CD14-positive monocyte (primary cell): ENCODE results near the gene PSTPIP2. TPM values are rescaled to one million over a fixed set of nuclear protein-coding genes. Genes with fewer than 3 reads are reported as not detected.
A peak's percentile ranks its signal among the peaks of the same experiment; 100 is the strongest.

Experiments used
- DNase-seq, 3 donors: peaks; one replicate each; pipeline ENCODE4 v3.0.0-alpha.2; 2011 to 2022
- H2AFZ ChIP-seq: 2 replicates; pipeline ENCODE4 v1.6.0; 2012; ENCODE audit warnings: mild to moderate bottlenecking, low read depth, low read length, inconsistent platforms; ENCODE audit not compliant: insufficient read depth, poor library complexity, severe bottlenecking
- H3K27ac ChIP-seq, 2 donors: 1 replicate in 1 of 2; 2 replicates in 1 of 2; pipeline ENCODE4 v1.5.1; 2012 to 2013; ENCODE audit warnings: low read length in 2 of 2, control low read depth in 1 of 2, inconsistent platforms in 1 of 2, low read depth in 1 of 2, mild to moderate bottlenecking in 1 of 2
- H3K27me3 ChIP-seq, 2 donors: one replicate each; pipeline versions ENCODE4 v1.6.0 to v1.6.1; 2011 to 2013; ENCODE audit warnings: low read length in 2 of 2; ENCODE audit not compliant: control insufficient read depth in 2 of 2, insufficient read depth in 2 of 2
- H3K36me3 ChIP-seq, 2 donors: replicated peaks in 1 of 2; 1 replicate in 1 of 2; 2 replicates in 1 of 2; pipeline versions ENCODE4 v1.5.1 to v1.6.1; 2012 to 2013; ENCODE audit warnings: low read length in 2 of 2, control low read depth in 1 of 2, inconsistent platforms in 1 of 2, mild to moderate bottlenecking in 1 of 2; ENCODE audit not compliant: insufficient read depth in 2 of 2, control insufficient read depth in 1 of 2
- H3K4me1 ChIP-seq, 2 donors: 1 replicate in 1 of 2; 2 replicates in 1 of 2; pipeline versions ENCODE4 v1.5.1 to v1.6.1; 2012 to 2013; ENCODE audit warnings: low read length in 2 of 2, control low read depth in 1 of 2, inconsistent platforms in 1 of 2, mild to moderate bottlenecking in 1 of 2, moderate library complexity in 1 of 2; ENCODE audit not compliant: insufficient read depth in 2 of 2, control insufficient read depth in 1 of 2
- H3K4me2 ChIP-seq: replicated peaks from 2 replicates; pipeline ENCODE3; 2012; ENCODE audit warnings: low read length, moderate library complexity, mild to moderate bottlenecking; ENCODE audit not compliant: poor library complexity, severe bottlenecking; ENCODE audit errors: extremely low read depth
- H3K4me3 ChIP-seq, 3 experiments: fragments of 200-600 bp in 1 of 3; sonication (generic) in 1 of 3; replicated peaks in 1 of 3; 1 replicate in 2 of 3; 2 replicates in 1 of 3; pipeline ENCODE4 v1.5.1; 2011 to 2013; ENCODE audit warnings: low read length in 3 of 3, mild to moderate bottlenecking in 3 of 3, control low read depth in 2 of 3, low read depth in 2 of 3, inconsistent platforms in 1 of 3, moderate library complexity in 1 of 3
- H3K79me2 ChIP-seq: 2 replicates; pipeline ENCODE4 v1.6.0; 2012; ENCODE audit warnings: mild to moderate bottlenecking, control low read depth, inconsistent platforms, low read length, moderate library complexity; ENCODE audit not compliant: insufficient read depth
- H3K9ac ChIP-seq: 2 replicates; pipeline ENCODE4 v1.6.0; 2017; ENCODE audit warnings: low read length, mild to moderate bottlenecking; ENCODE audit not compliant: insufficient read depth, poor library complexity, severe bottlenecking
- H3K9me3 ChIP-seq, 2 donors: replicated peaks in 1 of 2; 1 replicate in 1 of 2; 2 replicates in 1 of 2; pipeline versions ENCODE4 v1.5.1 to v1.6.1; 2012 to 2013; ENCODE audit warnings: low read length in 2 of 2, control low read depth in 1 of 2; ENCODE audit not compliant: control insufficient read depth in 1 of 2, insufficient read depth in 1 of 2
- H4K20me1 ChIP-seq: 2 replicates; pipeline ENCODE4 v1.6.0; 2012; ENCODE audit warnings: mild to moderate bottlenecking, low read length, control low read depth, moderate library complexity; ENCODE audit not compliant: insufficient read depth
- H3K27ac Mint-ChIP-seq, 7 donors: one replicate each; pipeline ENCODE4 v1.8.0; 2020; ENCODE audit warnings: mild to moderate bottlenecking in 7 of 7, mixed read lengths in 7 of 7, moderate library complexity in 6 of 7, inconsistent platforms in 2 of 7
- H3K27me3 Mint-ChIP-seq, 3 donors: one replicate each; pipeline ENCODE4 v1.8.0; 2021 to 2022; ENCODE audit warnings: low read depth in 3 of 3, mild to moderate bottlenecking in 3 of 3, mixed read lengths in 3 of 3, moderate library complexity in 3 of 3, inconsistent platforms in 1 of 3
- H3K36me3 Mint-ChIP-seq, 2 donors: one replicate each; pipeline ENCODE4 v1.8.0; 2020; ENCODE audit warnings: mixed read lengths in 2 of 2, inconsistent platforms in 1 of 2, mild to moderate bottlenecking in 1 of 2
- H3K4me1 Mint-ChIP-seq: one replicate; pipeline ENCODE4 v1.8.0; 2020; ENCODE audit warnings: mild to moderate bottlenecking, mixed read lengths
- H3K4me3 Mint-ChIP-seq, 2 donors: one replicate each; pipeline ENCODE4 v1.8.0; 2020; ENCODE audit warnings: mild to moderate bottlenecking in 2 of 2, mixed read lengths in 2 of 2, moderate library complexity in 1 of 2
- H3K9me3 Mint-ChIP-seq, 7 donors: one replicate each; pipeline ENCODE4 v1.8.0; 2020 to 2022; ENCODE audit warnings: mixed read lengths in 7 of 7, mild to moderate bottlenecking in 6 of 7, moderate library complexity in 6 of 7, inconsistent platforms in 2 of 7
- CTCF ChIP-seq: fragments of 200-600 bp; IDR thresholded peaks from one replicate; pipeline ENCODE4 v1.8.0; 2022; ENCODE audit warnings: antibody characterized with exemption, mild to moderate bottlenecking
- WGBS: methylation state at CpG from one replicate; pipeline ENCODE4 v1.1.5; 2013; ENCODE audit warnings: missing lambda C conversion rate; ENCODE audit not compliant: insufficient coverage; 5-methylcytosine and 5-hydroxymethylcytosine counted together
- intact Hi-C, 2 donors: fragments of 100-400 bp; cut with micrococcal nuclease; formaldehyde crosslinking; loops; one replicate each; pipeline versions ENCODE4 v1.15.0 to v1.15.1; 2023
- polyA plus RNA-seq, 3 donors: library from polyadenylated mRNA; depleted of rRNA in 1 of 3; unstranded in 2 of 3; stranded (reverse) in 1 of 3; fragments of 300-500 nt in 2 of 3; fragments of >200 nt in 1 of 3; fragmentation: Illumina TruSeq in 2 of 3; gene quantifications; 1 replicate in 2 of 3; 2 replicates in 1 of 3; pipeline ENCODE4 v1.2.3, GENCODE V29; 2012 to 2021

The PSTPIP2 gene
- polyA plus RNA-seq, 3 donors, result 35.0 to 64.1 (median 42.3) TPM

DNA sequence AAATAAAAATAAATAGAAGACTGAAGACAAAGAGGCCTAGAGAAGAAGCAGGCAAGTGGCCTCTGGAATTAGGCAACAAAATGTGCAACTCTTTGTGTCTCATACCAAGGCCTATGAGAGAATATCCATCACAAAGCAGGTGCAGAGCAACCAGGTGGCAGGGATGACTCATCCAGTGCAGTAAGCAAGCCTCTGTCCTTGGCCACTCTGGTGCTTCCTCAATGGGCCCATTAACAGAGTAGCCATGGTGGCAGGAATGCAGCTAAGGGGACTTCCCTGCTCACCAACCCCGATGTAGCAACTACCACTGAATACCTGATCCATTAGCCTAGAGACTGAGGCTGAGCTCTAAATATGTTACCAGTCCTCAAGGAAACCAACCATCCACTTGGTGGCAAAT lies 94.0 kb downstream of the PSTPIP2 start:
- H3K9me3 ChIP-seq, result no peaks in the 10 kb centered on the region
- no peak for TF ChIP-seq CTCF
- H4K20me1 ChIP-seq, result no peaks in the 10 kb centered on the region
- DNase-seq, result peak in 2 of 3 donors; percentile 22 to 73
- H3K79me2 ChIP-seq, result no peaks in the 10 kb centered on the region
- H3K4me1 ChIP-seq, result peaks cover 11 to 22% of the 10 kb centered on the region in 2 donors
- peaks cover 33% of the 10 kb centered on the region for H3K4me1 Mint-ChIP-seq
- H3K27ac ChIP-seq, result no peak overlapping the region
- 100% methylated on average over 1 of the region's 1 CpG for WGBS
- H3K36me3 Mint-ChIP-seq, result peaks cover 5 to 14% of the 10 kb centered on the region in 2 donors
- H3K27ac Mint-ChIP-seq, result no peak overlapping the region
- H3K9me3 Mint-ChIP-seq, result no peaks in the 10 kb centered on the region
- no peak overlapping the region for H3K4me3 Mint-ChIP-seq
- intact Hi-C loops, result loop anchor here in 1 of 2 donors (10.0 kb wide), 1 partner anchor 313 kb away; no protein-coding TSS in a partner anchor
- peaks cover 0 to 2% (median 0%) of the 10 kb centered on the region in 3 donors for H3K27me3 Mint-ChIP-seq
- no peaks in the 10 kb centered on the region for H3K27me3 ChIP-seq
- no peak overlapping the region for H3K9ac ChIP-seq
- no peak overlapping the region for H3K4me3 ChIP-seq
- no peak overlapping the region for H3K4me2 ChIP-seq
- no peak overlapping the region for H2AFZ ChIP-seq
- H3K36me3 ChIP-seq, result no peaks in the 10 kb centered on the region

GRCh38 chr18:45976974-45977373 lies 95.1 kb downstream of the PSTPIP2 start:
- intact Hi-C loops, result loop anchor here in 1 of 2 donors (10.0 kb wide), 1 partner anchor 312 kb away; no protein-coding TSS in a partner anchor
- Mint-ChIP-seq H3K36me3 (peaks cover 0 to 6% of the 10 kb centered on the region in 2 donors), H3K27ac (no peak overlapping the region), H3K4me1 (peaks cover 24% of the 10 kb centered on the region), H3K9me3 (no peaks in the 10 kb centered on the region), H3K27me3 (peaks cover 0 to 2% (median 0%) of the 10 kb centered on the region in 3 donors), H3K4me3 (no peak overlapping the region)
- WGBS, result 100% methylated on average over 2 of the region's 5 CpGs
- Histone ChIP-seq H4K20me1 (no peaks in the 10 kb centered on the region), H3K27me3 (no peaks in the 10 kb centered on the region), H3K36me3 (no peaks in the 10 kb centered on the region), H3K4me1 (peaks cover 5 to 15% of the 10 kb centered on the region in 2 donors), H3K9me3 (no peaks in the 10 kb centered on the region), H3K79me2 (no peaks in the 10 kb centered on the region), H2AFZ (no peak overlapping the region), H3K4me3 (no peak overlapping the region), H3K4me2 (no peak overlapping the region), H3K27ac (no peak overlapping the region), H3K9ac (no peak overlapping the region)
- no peak for DNase-seq
- no peak for TF ChIP-seq CTCF
